K562 (cell line): ENCODE results near the gene FPGS. TPM values are rescaled to one million over a fixed set of nuclear protein-coding genes. Genes with fewer than 3 reads are reported as not detected.

Experiments used
- ATF6 ChIP-seq: sonication (generic); formaldehyde crosslinking; IDR thresholded peaks from 2 replicates; pipeline ENCODE4 v1.4.0; 2020; ENCODE audit warnings: mild to moderate bottlenecking, missing genetic modification reagents
- HINFP ChIP-seq: fragments of 450-650 bp; conservative IDR thresholded peaks from 2 replicates; pipeline ENCODE4 v1.6.1; 2016; ENCODE audit warnings: missing genetic modification characterization, low read depth, mild to moderate bottlenecking, control low read depth, missing compliant biosample characterization
- STAT6 ChIP-seq: sonication (generic); formaldehyde crosslinking; IDR thresholded peaks from 2 replicates; pipeline ENCODE4 v1.8.1; 2023; ENCODE audit warnings: mild to moderate bottlenecking, missing genetic modification reagents
- TAL1 ChIP-seq: fragments of 450-650 bp; IDR thresholded peaks from 2 replicates; pipeline ENCODE4 v1.6.1; 2016; ENCODE audit warnings: mild to moderate bottlenecking
- TCF3 ChIP-seq: sonication (generic); formaldehyde crosslinking; IDR thresholded peaks from 2 replicates; pipeline ENCODE4 v1.4.0; 2020; ENCODE audit warnings: mild to moderate bottlenecking, missing genetic modification reagents
- ZBTB40 ChIP-seq, 2 experiments: fragments of 450-650 bp in 1 of 2; sonication (generic) in 1 of 2; formaldehyde crosslinking in 1 of 2; IDR thresholded peaks; 2 replicates each; pipeline versions ENCODE4 v1.7.1 to v1.9.0; 2016 to 2022; ENCODE audit warnings: inconsistent platforms in 1 of 2, mild to moderate bottlenecking in 1 of 2, missing genetic modification reagents in 1 of 2
- ZNF280A ChIP-seq: fragments of 450-650 bp; IDR thresholded peaks from 2 replicates; pipeline ENCODE4 v1.6.1; 2018; ENCODE audit warnings: mild to moderate bottlenecking, low read depth; ENCODE audit not compliant: partially characterized antibody
- ZSCAN32 ChIP-seq: fragments of 450-650 bp; formaldehyde crosslinking; IDR thresholded peaks from 2 replicates; pipeline ENCODE4 v1.4.0; 2020; ENCODE audit warnings: mild to moderate bottlenecking, moderate library complexity
- polyA plus RNA-seq, 8 experiments: library from polyadenylated mRNA; depleted of rRNA in 4 of 8; stranded (reverse) in 5 of 8; unstranded in 3 of 8; fragments of >200 nt; fragmentation: Nextera tagmentation in 2 of 8; fragmentation: Illumina TruSeq in 1 of 8; extraction: Ambion mirVana in 2 of 8; extraction: Trizol in 1 of 8; gene quantifications; 2 replicates each; pipeline versions ENCODE4 v1.2.1 to v1.2.3, GENCODE V29; 2011 to 2014; ENCODE audit warnings: inconsistent platforms in 1 of 8, missing spikeins in 1 of 8
- total RNA-seq, 7 experiments: library from RNA; depleted of rRNA in 6 of 7; stranded (reverse); fragments of >200 nt in 6 of 7; fragmentation: Illumina TruSeq in 2 of 7; extraction: Trizol in 2 of 7; gene quantifications; 2 replicates each; pipeline versions ENCODE4 v1.2.1 to v1.2.3, GENCODE V29; 2011 to 2021; ENCODE audit warnings: low replicate concordance in 1 of 7

FPGS gene
- total and polyA plus RNA-seq, 9 of the 15 experiments (the other 6 are each of a cell fraction or from before 2014, with no cell fraction given): 0.84 to 86.4 (median 59.2) TPM

- no peak for TF ChIP-seq ATF6 (CRISPR knock-in tag)
- no peak for TF ChIP-seq STAT6
- no peak for TF ChIP-seq ZSCAN32
- TF ChIP-seq ZBTB40 (IDR thresholded peaks at IDR 0.05): no peak
- TF ChIP-seq ZBTB40 (CRISPR knock-in tag; IDR thresholded peaks at IDR 0.05): no peak
- TF ChIP-seq TCF3 (CRISPR knock-in tag): peak; percentile 55
- no peak for TF ChIP-seq HINFP (tag)
- TF ChIP-seq ZNF280A: no peak
- TF ChIP-seq TAL1: peak; percentile 49; the same call in 1 of the 2 replicates
Observed at GRCh38 chr9:127770905-127771569, 31.6 kb upstream of the FPGS start (continued).
